Mammary epithelial cell (primary cell): ENCODE results near the gene TSPAN5.

Source experiments
- CTCF ChIP-seq, 2 donors: IDR thresholded peaks in 1 of 2; conservative IDR thresholded peaks in 1 of 2; 2 replicates each; pipeline ENCODE4 v1.5.1; 2011 to 2012; ENCODE audit warnings: inconsistent platforms in 2 of 2, low read length in 2 of 2, mild to moderate bottlenecking in 2 of 2, control low read depth in 1 of 2, low read depth in 1 of 2; ENCODE audit not compliant: insufficient read depth in 1 of 2; ENCODE audit errors: extremely low read depth in 1 of 2
- EZH2 ChIP-seq: IDR thresholded peaks from 2 replicates; pipeline ENCODE4 v1.6.1; 2012; ENCODE audit warnings: low read length, inconsistent platforms, borderline replicate concordance

- TF ChIP-seq CTCF (conservative IDR thresholded peaks at IDR 0.05 in 1 of 2, IDR thresholded peaks at IDR 0.05 in 1 of 2; ENCODE audit: extremely low read depth in 1 of 2, insufficient read depth in 1 of 2, low read depth in 1 of 2, low read length in 2 of 2) (no peak), EZH2 (no peak)
Observed at GRCh38 chr4:98632258-98632657, 26.2 kb downstream of the TSPAN5 start.
